GM13977 (cell line): ENCODE results near the gene PTGR1.
"Not testable (repeated sequence)": the region's sequence is repeated elsewhere in the genome, so short reads cannot be mapped to it uniquely, and the experiment has no call there.

Experiments
- DNase-seq: peaks from one replicate; pipeline ENCODE4 v3.0.0; 2012; ENCODE audit warnings: low spot score
- in situ Hi-C: fragments of 300-500 bp; cut with MboI; formaldehyde crosslinking; loops from one replicate; pipeline ENCODE4 v1.12.0; 2022; ENCODE audit warnings: low sequenced_read_pairs, low pct_unique_long_range_greater_than_20kb, mixed read lengths, inconsistent platforms; ENCODE audit not compliant: unreplicated experiment
- TF ChIP-seq, protein P1 (sequence below): IDR thresholded peaks from 2 replicates; pipeline ENCODE4 v1.5.1; 2012; ENCODE audit warnings: mild to moderate bottlenecking, control low read depth; ENCODE audit not compliant: insufficient read depth; ENCODE audit errors: extremely low read depth, missing control alignments

The PTGR1 gene

DNA sequence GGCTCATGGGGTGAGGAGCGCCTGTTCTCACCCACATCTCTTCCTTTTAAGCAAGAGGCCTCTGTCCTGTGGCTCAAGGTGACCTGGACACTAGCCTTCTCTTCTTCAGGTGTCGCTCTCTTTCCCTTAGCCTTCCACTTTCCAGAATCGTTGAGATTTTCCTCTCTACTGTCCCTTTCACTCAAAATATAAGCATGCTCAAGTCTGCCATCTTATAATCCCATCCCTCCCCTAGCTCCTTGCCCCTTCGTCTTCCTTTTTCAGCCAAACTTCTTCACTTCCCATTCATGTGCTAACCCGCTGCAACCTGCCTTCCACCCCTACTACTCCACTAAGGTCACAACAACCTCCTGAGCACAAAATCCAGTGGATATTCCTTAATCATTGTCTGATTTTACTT, 13.1 kb downstream of the PTGR1 start:
- DNase-seq, result no peak
- in situ Hi-C loops, result no loop called here
- TF ChIP-seq, protein P1, sequence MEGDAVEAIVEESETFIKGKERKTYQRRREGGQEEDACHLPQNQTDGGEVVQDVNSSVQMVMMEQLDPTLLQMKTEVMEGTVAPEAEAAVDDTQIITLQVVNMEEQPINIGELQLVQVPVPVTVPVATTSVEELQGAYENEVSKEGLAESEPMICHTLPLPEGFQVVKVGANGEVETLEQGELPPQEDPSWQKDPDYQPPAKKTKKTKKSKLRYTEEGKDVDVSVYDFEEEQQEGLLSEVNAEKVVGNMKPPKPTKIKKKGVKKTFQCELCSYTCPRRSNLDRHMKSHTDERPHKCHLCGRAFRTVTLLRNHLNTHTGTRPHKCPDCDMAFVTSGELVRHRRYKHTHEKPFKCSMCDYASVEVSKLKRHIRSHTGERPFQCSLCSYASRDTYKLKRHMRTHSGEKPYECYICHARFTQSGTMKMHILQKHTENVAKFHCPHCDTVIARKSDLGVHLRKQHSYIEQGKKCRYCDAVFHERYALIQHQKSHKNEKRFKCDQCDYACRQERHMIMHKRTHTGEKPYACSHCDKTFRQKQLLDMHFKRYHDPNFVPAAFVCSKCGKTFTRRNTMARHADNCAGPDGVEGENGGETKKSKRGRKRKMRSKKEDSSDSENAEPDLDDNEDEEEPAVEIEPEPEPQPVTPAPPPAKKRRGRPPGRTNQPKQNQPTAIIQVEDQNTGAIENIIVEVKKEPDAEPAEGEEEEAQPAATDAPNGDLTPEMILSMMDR, result no peak

DNA sequence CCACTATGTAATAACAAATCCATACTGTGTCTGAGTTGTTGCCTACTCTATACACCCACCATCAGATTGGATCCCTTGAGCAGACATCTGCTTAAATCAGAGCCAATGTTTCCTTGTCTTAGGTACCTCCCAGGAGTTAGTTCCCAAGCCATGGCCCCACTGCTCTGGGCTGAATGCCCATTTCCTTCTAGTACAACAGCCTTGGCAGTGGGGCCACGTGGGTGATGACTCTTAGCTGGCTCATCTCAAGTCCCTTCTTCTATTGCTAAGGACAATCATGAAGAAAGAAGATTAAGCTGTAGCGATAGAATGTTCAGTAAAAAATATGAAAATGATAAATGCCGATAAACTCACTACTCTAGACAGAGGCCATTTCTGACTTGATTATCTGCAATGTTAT, 16.6 kb downstream of the PTGR1 start:
- DNase-seq, result no peak
- TF ChIP-seq, protein P1, result no peak
- in situ Hi-C loops, result no loop called here

DNA sequence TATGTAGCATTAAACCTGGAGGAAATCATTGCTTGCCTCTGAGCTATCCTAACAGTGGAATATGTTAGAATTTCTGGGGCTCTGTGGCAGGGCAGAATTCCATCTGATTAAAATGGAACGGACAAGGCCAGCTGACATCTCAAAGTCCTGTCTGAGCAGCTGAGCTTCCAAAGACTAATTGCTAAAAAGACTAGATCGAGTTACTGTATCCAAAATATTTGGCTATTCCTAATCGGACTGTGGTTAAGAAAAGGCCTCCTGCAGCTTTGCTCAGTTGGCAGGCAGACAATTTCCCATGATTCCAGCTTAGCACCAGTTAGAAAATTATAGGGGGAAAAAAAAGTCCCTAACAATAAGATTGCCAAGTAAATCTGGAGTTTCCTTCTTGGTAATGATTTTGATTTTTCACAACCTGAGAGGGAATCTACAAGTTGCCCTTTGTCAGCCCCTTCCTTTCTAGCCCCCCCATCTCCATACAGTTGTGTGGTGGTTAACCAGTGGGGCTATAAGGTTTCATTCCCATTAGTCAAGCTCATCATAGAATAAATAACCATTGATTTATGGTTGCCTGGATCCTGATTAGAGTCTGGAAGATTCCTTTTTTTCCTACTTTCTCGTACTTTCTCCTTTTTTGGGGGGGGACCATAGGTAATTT, 26.4 kb downstream of the PTGR1 start:
- in situ Hi-C loops, result no loop called here

DNA sequence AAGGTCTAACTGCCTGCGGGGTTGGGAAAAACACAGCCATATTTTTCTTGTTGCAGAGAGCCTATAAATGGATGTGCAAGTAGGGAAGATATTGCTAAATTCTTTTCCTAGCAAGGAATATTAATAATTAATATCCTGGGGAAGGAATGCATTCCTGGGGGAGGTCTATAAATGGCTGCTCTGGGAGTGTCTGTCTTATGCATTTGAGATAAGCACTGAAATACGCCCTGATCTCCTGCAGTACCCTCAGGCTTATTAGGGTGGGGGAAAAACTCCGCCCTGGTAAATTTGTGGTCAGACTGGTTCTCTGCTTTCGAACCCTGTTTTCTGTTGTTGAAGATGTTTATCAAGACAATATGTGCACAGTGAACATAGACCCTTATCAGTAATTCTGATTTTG, 31.3 kb downstream of the PTGR1 start:
- DNase-seq, in situ Hi-C loops: not testable (repeated sequence)

More for the DNA sequence above, 26.4 kb downstream of the PTGR1 start:
- TF ChIP-seq, protein P1, result no peak
- DNase-seq, result no peak

DNA sequence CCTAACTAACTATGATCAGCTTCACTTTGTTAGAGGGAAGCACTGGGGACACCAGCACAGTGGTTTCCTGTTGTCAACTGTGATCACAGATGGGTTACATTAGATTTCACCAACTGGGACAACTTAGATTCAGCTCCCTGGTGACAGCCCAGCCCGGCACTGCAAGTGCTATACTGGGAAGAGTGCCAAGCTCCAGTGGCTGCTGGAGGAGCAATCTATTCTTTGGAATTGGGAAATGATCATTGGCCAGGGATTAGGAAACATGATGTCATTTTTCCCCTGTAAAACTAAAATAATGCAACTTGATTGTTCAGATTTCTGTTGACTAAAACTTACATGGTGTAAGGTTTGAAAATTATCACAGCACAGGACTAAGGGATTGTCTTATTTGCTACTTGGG, 33.2 kb downstream of the PTGR1 start:
- TF ChIP-seq, protein P1, result no peak
- no peak for DNase-seq
- in situ Hi-C loops, result no loop called here

DNA sequence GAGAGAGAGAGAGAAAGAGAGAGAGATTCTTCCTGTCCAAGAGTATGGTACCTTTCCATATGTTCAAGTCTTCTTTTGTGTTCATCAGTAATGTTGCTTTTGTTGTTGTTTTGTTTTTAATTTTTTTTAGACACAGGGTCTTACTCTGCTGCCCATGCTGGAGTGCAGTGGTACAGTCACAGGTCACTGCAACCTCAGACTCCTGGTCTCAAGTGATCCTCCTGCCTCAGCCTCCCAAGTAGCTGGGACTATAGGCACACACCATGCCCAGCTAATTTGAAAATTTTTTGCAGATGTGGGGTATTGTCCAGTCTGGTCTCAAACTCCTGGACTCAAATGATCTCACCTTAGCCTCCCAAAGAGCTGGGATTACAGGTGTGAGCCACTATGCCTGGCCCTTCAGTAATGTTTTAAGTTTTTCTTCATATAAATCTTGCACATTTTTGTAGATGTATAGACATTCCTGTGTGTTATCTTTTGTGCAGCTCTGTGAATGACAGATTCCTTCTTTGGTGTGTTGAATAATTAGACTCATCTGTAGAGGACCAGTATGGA, 38.2 kb downstream of the PTGR1 start:
- TF ChIP-seq, protein P1, result no peak
- in situ Hi-C loops, result no loop called here
- DNase-seq, result no peak

DNA sequence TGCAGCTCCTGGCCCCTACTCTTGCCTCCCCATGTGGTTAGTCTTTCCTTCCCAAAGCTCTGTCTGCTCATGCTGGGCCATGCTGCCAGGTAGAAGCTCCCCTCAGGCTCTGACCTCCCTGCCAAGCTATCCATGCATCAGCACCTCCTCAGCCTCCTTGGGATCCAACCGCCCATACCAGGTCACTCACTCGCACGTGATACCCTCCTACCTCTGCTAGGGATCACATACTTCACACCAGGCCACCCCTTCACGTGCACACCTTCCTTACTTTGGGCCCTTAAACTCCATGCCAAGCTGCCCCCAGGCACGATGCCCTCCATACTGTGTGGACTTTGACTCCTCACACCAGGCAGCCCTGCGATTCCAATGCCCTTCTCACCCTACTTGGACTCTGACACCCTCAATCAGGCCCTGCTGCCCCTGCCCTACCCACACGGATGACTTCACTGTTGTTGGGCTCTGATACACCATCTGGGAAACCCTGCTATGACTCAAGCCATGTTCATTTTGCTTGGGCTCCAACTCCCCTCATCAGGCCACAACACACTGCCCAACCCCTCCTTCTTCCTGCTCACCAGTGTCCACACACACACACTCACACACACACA, 40.3 kb downstream of the PTGR1 start:
- TF ChIP-seq, protein P1, result no peak
- in situ Hi-C loops, result no loop called here
- DNase-seq, result no peak

DNA sequence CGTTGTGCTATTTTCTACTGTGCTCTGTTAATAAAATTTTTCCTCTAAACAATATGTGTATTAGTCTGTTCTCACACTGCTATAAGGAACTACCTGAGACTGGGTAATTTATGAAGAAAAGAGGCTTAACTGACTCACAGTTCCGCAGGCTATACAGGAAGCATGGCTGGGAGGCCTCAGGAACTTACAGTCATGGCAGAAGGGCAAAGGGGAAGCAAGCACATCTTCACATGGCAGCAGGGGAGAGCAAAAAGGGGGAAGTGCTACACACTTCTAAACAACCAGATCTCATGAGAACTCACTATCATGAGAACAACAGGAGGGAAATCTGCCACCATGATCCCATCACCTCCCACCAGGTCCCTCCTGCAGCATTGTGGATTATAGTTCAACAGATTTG, 44.0 kb downstream of the PTGR1 start:
- in situ Hi-C loops, result not testable (repeated sequence)

More for the DNA sequence above, 44.0 kb downstream of the PTGR1 start:
- DNase-seq, result not testable (repeated sequence)
